Bronchial epithelial cell (primary cell): ENCODE measurements around the gene DERL3. TPM values are rescaled to one million over a fixed set of nuclear protein-coding genes. Genes with fewer than 3 reads are reported as not detected.
A peak's percentile ranks its signal among the peaks of the same experiment; 100 is the strongest.

Source experiments
- DNase-seq: peaks from one replicate; pipeline ENCODE4 v3.0.0-alpha.2; 2010; ENCODE audit warnings: low read depth
- FAIRE-seq: peaks from 2 replicates; lab custom pipeline; 2011; peaks lifted over from hg19 to GRCh38; lab: Jason Lieb, UNC
- H3K27me3 ChIP-seq: 2 replicates; pipeline ENCODE4 v1.5.1; 2011; ENCODE audit warnings: low read length; ENCODE audit not compliant: control insufficient read depth, insufficient read depth
- H3K36me3 ChIP-seq: 2 replicates; pipeline ENCODE4 v1.5.1; 2011; ENCODE audit warnings: low read length; ENCODE audit not compliant: control insufficient read depth, insufficient read depth
- H3K4me3 ChIP-seq: 2 replicates; pipeline ENCODE4 v1.5.1; 2011; ENCODE audit warnings: mild to moderate bottlenecking, low read depth, low read length, control low read depth
- CTCF ChIP-seq: IDR thresholded peaks from 2 replicates; pipeline ENCODE4 v1.5.1; 2011; ENCODE audit warnings: mild to moderate bottlenecking, moderate library complexity, low read length, control low read depth, inconsistent platforms; ENCODE audit not compliant: insufficient read depth, severe bottlenecking
- total RNA-seq: library from RNA; depleted of rRNA; stranded (reverse); fragments of >200 nt; gene quantifications from 2 replicates; pipeline ENCODE4 v1.2.1, GENCODE V29; 2014

Gene DERL3
- total RNA-seq, 1 donor from 2014 or later, result 0.26 TPM

DNA sequence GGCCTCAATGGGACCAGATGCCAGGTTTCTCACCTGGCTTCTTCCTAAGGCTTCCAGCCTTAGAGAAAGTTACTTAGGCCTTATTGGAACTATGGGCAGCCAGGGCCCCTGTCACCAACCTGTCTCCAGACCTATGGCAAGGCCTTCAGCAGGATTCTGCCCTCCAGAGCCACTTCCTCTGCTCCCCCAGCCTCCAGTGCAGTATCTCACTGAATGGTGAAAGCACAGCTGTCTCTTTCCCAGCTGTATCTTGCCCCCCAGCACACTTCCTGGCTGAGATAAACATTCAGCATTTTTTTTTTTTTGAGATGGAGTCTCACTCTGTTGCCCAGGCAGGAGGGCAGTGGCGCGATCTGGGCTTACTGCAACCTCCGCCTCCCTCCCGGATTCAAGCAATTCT, 20.4 kb upstream of the DERL3 start:
- FAIRE-seq (no peak), DNase-seq (no peak)
- Histone ChIP-seq H3K27me3 (no peaks in the 10 kb centered on the region), H3K4me3 (no peak overlapping the region), H3K36me3 (no peaks in the 10 kb centered on the region)
- no peak for TF ChIP-seq CTCF

GRCh38 chr22:23858484-23858815, 19.6 kb upstream of the DERL3 start:
- FAIRE-seq, result no peak
- no peak for TF ChIP-seq CTCF
- peak overlapping the region; percentile 56 for H3K4me3 ChIP-seq

GRCh38 chr22:23857606-23858483, 19.0 kb upstream of the DERL3 start, which contains the start of gene SLC2A11:
Gene SLC2A11 (plus strand): TSS chr22:23857875. CDS start chr22:23858000, 125 bp downstream.
- peak; percentile 14 for TF ChIP-seq CTCF
- Histone ChIP-seq H3K36me3 (no peaks in the 10 kb centered on the region), H3K27me3 (no peaks in the 10 kb centered on the region), H3K4me3 (peak within 1 kb of the TSS; percentile 56)
- DNase-seq (peak; percentile 93), FAIRE-seq (no peak)

More at GRCh38 chr22:23858484-23858815, 19.6 kb upstream of the DERL3 start:
- DNase-seq, result no peak
- Histone ChIP-seq H3K36me3 (no peaks in the 10 kb centered on the region), H3K27me3 (no peaks in the 10 kb centered on the region)

DNA sequence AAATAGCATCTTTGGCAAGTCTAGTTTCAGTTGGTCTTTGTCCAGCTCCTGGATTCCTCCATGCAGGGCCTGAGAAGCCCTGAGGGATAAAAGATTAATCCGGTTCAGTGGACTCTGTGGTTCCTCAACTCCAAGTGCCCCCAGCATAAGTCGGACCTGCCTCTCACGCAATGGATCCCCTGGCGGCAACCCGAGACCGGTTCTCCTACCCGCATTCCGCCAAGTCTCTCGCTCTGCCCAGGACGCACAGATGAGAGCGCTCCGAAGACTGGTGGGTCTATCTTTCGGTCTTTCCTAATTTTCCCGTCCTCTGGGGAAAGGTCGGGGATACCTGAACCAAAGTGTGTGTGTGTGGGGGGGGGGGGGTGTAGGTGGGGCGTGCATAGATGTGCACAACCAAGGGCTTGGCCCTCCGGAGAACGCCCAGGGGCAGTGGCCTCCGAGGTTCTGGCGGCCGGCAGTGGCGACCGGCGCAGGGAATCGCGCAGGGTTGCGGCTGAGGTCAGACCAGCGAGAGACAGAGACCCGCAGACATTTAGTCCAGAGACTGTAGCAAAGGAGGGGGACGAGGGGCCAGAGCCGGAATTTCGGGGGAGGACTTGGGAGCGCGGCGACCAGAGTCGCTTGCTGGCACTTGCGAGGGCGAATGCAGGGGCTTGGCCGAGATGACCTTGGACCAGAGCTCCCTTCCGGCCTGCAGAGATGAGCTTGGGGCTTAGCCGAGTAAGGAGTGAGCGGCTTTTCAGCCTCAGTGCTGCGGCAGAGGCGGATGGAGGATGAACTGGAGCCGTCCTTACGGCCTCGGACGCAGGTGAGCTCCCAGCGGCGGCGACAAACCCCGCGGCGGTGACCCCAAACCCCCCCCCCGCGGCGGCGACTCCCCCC, 18.2 kb upstream of the DERL3 start:
- Histone ChIP-seq H3K27me3 (no peaks in the 10 kb centered on the region), H3K4me3 (peak overlapping the region; percentile 56), H3K36me3 (no peaks in the 10 kb centered on the region)
- no peak for TF ChIP-seq CTCF
- FAIRE-seq (no peak), DNase-seq (peak; percentile 17)

DNA sequence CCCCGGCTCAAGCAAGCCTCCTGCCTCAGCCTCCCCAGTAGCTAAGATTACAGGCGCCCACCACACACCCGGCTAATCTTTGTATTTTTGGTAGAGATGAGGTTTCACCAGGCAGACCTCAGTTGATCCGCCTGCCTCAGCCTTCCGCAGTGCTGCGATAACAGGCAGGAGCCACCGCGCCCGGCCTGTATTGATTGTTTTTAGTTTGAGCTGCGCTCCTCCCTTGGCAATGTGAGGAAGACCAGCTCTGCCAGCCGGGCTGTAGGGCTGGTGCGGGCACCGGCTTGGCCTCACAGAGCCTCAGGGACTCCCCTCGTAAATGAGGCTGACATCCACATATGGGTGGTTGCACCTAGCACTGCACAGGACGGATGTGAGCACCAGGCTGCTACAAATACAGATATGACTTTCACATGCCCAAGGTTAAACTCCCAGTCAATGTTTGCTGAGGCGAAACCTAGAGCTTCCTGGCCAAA, 11.4 kb upstream of the DERL3 start:
- no peak for TF ChIP-seq CTCF
- no peak overlapping the region for H3K4me3 ChIP-seq
- no peak for DNase-seq
- no peaks in the 10 kb centered on the region for H3K27me3 ChIP-seq
- no peaks in the 10 kb centered on the region for H3K36me3 ChIP-seq
- FAIRE-seq, result peak; percentile 75
